ENCODE results near the gene XRCC6.
"Not testable (repeated sequence)": the region's sequence is repeated elsewhere in the genome, so short reads cannot be mapped to it uniquely, and the experiment has no call there.

The XRCC6 gene

DNA sequence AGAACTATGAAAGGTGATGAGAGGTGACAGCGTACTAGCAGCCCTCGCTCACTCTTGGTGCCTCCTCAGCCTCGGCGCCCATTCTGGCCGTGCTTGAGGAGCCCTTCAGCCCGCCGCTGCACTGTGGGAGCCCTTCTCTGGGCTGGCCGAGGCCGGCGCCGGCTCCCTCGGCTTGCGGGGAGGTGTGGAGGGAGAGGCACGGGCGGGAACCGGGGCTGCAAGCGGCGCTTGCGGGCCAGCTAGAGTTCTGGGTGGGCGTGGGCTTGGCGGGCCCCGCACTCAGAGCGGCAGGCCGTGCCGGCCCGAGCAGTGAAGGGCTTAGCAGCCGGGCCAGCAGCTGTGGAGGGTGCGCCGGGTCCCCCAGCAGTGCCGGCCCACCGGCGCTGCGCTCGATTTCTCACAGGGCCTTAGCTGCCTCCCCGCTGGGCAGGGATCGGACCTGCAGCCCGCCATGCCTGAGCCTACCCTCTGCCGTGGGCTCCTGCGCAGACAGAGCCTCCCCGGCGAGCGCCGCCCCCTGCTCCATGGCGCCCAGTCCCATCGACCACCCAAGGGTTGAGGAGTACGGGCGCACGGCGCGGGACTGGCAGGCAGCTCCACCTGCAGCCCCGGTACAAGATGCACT lies 27.6 kb upstream of the XRCC6 start:
- not testable (repeated sequence) for H2AK5ac ChIP-seq (ENCODE audit: low read length); H3K4ac ChIP-seq (ENCODE audit: low read depth, low read length); H2AFZ ChIP-seq (ENCODE audit: insufficient read depth, low read length, poor library complexity); H3K14ac ChIP-seq (ENCODE audit: low read length); H3K9me3 ChIP-seq (ENCODE audit: insufficient read depth, low read depth, low read length); H2BK120ac ChIP-seq (ENCODE audit: insufficient read depth, low read length, poor library complexity); H3K4me3 ChIP-seq (ENCODE audit: low read depth, low read length); H3K79me1 ChIP-seq (ENCODE audit: low read length); H3K23ac ChIP-seq (ENCODE audit: low read length); H3K4me2 ChIP-seq (ENCODE audit: low read length); H3K79me2 ChIP-seq (ENCODE audit: control insufficient read depth, insufficient read depth, low read length, poor library complexity); H3K36me3 ChIP-seq (ENCODE audit: control insufficient read depth in 1 of 2, insufficient read depth in 2 of 2, low read length in 2 of 2); H3K27me3 ChIP-seq (ENCODE audit: insufficient read depth, low read length); H3K9ac ChIP-seq (ENCODE audit: low read length); H3K27ac ChIP-seq (ENCODE audit: low read depth, low read length); H3K4me1 ChIP-seq (ENCODE audit: control insufficient read depth in 1 of 2, insufficient read depth in 2 of 2, low read length in 2 of 2); H4K8ac ChIP-seq (ENCODE audit: low read depth, low read length); H3K18ac ChIP-seq (ENCODE audit: low read length); H2BK5ac ChIP-seq (ENCODE audit: low read depth, low read length, poor library complexity); DNase-seq; H4K12ac ChIP-seq (ENCODE audit: low read depth, low read length); H4K91ac ChIP-seq (ENCODE audit: low read depth, low read length); H2BK12ac ChIP-seq (ENCODE audit: low read length)
- WGBS (ENCODE audit: extremely low coverage, insufficient coverage, insufficient read length), result no CpG with 5 or more reads among the region's 51 CpGs

DNA sequence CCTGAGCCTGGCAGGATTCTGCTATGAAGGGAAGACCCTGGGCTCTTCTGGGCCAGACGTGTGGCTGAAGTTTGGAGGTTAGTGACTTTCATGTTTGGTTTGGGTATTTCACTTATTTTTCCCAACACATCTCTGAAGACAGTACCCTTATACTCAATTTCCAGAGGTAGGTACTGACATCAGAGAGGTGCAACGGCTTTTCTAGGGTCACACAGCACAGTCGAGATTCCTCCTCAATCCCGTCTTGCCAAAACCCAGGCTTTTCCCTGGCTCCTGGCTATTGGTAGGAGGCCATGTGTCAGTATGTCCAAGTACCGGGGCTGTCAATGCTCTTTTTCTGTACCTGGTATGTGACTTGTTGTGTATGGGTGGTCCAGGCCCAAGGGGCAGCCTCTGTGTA lies 25.4 kb upstream of the XRCC6 start:
- DNase-seq, result no peak
- Histone ChIP-seq H3K14ac (ENCODE audit: low read length) (no peak overlapping the region), H4K12ac (ENCODE audit: low read depth, low read length) (no peak overlapping the region), H3K4me1 (ENCODE audit: control insufficient read depth in 1 of 2, insufficient read depth in 2 of 2, low read length in 2 of 2) (no peaks in the 10 kb centered on the region), H2AK5ac (ENCODE audit: low read length) (no peak overlapping the region), H2AFZ (ENCODE audit: insufficient read depth, low read length, poor library complexity) (no peak overlapping the region), H3K27ac (ENCODE audit: low read depth, low read length) (no peak overlapping the region), H4K8ac (ENCODE audit: low read depth, low read length) (no peak overlapping the region), H4K91ac (ENCODE audit: low read depth, low read length) (no peak overlapping the region), H3K4me3 (ENCODE audit: low read depth, low read length) (no peak overlapping the region), H2BK12ac (ENCODE audit: low read length) (no peak overlapping the region), H2BK5ac (ENCODE audit: low read depth, low read length, poor library complexity) (no peak overlapping the region), H3K79me2 (ENCODE audit: control insufficient read depth, insufficient read depth, low read length, poor library complexity) (no peaks in the 10 kb centered on the region), H3K27me3 (ENCODE audit: insufficient read depth, low read length) (no peaks in the 10 kb centered on the region), H3K4ac (ENCODE audit: low read depth, low read length) (no peak overlapping the region), H3K36me3 (ENCODE audit: control insufficient read depth in 1 of 2, insufficient read depth in 2 of 2, low read length in 2 of 2) (peaks cover 5 to 7% of the 10 kb centered on the region in 2 experiments), H3K4me2 (ENCODE audit: low read length) (no peak overlapping the region), H3K9me3 (ENCODE audit: insufficient read depth, low read depth, low read length) (peaks cover 3% of the 10 kb centered on the region), H3K79me1 (ENCODE audit: low read length) (no peaks in the 10 kb centered on the region), H3K9ac (ENCODE audit: low read length) (no peak overlapping the region), H2BK120ac (ENCODE audit: insufficient read depth, low read length, poor library complexity) (no peak overlapping the region), H3K23ac (ENCODE audit: low read length) (no peak overlapping the region), H3K18ac (ENCODE audit: low read length) (no peak overlapping the region)
- no CpG with 5 or more reads among the region's 5 CpGs for WGBS (ENCODE audit: extremely low coverage, insufficient coverage, insufficient read length)

DNA sequence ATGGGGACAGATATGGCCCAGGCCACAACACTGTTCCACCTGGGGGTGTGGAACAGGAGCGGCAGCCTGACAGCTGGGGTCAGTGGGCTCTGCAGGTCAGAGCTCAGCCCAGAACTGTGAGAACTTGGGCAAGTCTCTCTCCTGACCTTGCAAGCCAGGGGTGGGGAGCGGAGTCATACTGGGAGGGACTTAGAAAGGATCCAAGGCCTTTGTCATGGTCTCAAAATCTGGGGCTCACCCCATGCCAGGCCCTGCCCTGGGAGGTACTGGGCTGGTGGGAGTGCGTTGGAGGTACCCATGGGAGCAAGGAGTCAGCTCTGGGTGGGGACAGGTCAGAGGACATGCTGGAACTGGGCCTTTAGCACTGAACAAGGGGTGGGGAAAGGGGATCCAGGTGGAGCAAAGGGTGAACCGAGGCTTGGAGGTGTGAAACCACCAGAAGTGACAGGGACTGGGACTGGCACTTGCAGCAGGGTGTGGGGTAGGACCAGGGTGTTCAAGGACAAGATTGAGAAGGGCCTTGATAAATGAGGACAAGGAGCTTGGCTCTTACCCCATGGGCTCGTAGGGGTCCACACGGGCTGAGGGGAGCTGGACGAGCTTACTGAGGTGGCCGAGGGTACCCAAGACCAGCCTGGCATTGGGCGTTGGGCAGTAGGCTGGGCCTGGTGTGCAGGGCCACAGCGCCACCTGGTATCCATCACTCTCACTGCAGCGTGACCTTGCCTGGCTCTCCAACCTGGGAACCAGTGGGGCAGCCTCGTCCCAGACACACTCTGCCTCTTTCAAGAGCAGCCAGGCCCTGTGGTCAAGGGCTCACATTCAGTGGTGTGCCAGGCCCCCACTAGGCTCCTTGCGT lies 24.1 kb upstream of the XRCC6 start:
- Histone ChIP-seq H3K4me3 (ENCODE audit: low read depth, low read length) (no peak overlapping the region), H3K18ac (ENCODE audit: low read length) (no peak overlapping the region), H3K27ac (ENCODE audit: low read depth, low read length) (no peak overlapping the region), H4K12ac (ENCODE audit: low read depth, low read length) (no peak overlapping the region), H3K27me3 (ENCODE audit: insufficient read depth, low read length) (no peaks in the 10 kb centered on the region), H2BK12ac (ENCODE audit: low read length) (no peak overlapping the region), H2AFZ (ENCODE audit: insufficient read depth, low read length, poor library complexity) (no peak overlapping the region), H3K36me3 (ENCODE audit: control insufficient read depth in 1 of 2, insufficient read depth in 2 of 2, low read length in 2 of 2) (peaks cover 10 to 12% of the 10 kb centered on the region in 2 experiments), H4K8ac (ENCODE audit: low read depth, low read length) (no peak overlapping the region), H2AK5ac (ENCODE audit: low read length) (no peak overlapping the region), H3K9ac (ENCODE audit: low read length) (no peak overlapping the region), H3K79me2 (ENCODE audit: control insufficient read depth, insufficient read depth, low read length, poor library complexity) (no peaks in the 10 kb centered on the region), H3K4me1 (ENCODE audit: control insufficient read depth in 1 of 2, insufficient read depth in 2 of 2, low read length in 2 of 2) (no peaks in the 10 kb centered on the region), H4K91ac (ENCODE audit: low read depth, low read length) (no peak overlapping the region), H3K9me3 (ENCODE audit: insufficient read depth, low read depth, low read length) (peaks cover 3% of the 10 kb centered on the region), H3K4ac (ENCODE audit: low read depth, low read length) (no peak overlapping the region), H3K79me1 (ENCODE audit: low read length) (no peaks in the 10 kb centered on the region), H3K23ac (ENCODE audit: low read length) (no peak overlapping the region), H2BK5ac (ENCODE audit: low read depth, low read length, poor library complexity) (no peak overlapping the region), H2BK120ac (ENCODE audit: insufficient read depth, low read length, poor library complexity) (no peak overlapping the region), H3K14ac (ENCODE audit: low read length) (no peak overlapping the region), H3K4me2 (ENCODE audit: low read length) (no peak overlapping the region)
- WGBS (ENCODE audit: extremely low coverage, insufficient coverage, insufficient read length), result no CpG with 5 or more reads among the region's 13 CpGs
- DNase-seq, result peak; percentile 16 to 47

DNA sequence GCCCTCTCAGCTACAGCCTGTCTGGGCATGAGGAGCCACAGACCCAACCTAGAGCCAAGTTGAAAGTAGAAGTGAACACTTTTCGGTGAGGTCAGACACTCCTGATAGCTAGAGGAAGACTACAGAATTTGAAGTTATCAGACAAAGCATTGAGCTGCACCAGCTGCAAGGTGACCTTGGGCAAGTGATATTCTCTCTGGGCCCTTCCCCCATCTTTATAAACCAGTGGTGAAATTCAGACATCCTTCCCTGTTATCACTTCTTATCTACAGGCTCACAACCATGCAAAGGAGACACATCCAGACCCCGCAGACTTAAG lies 23.5 kb upstream of the XRCC6 start:
- Histone ChIP-seq H2AFZ (ENCODE audit: insufficient read depth, low read length, poor library complexity) (no peak overlapping the region), H3K9ac (ENCODE audit: low read length) (no peak overlapping the region), H3K18ac (ENCODE audit: low read length) (no peak overlapping the region), H3K27ac (ENCODE audit: low read depth, low read length) (no peak overlapping the region), H3K4me1 (ENCODE audit: control insufficient read depth in 1 of 2, insufficient read depth in 2 of 2, low read length in 2 of 2) (no peaks in the 10 kb centered on the region), H3K14ac (ENCODE audit: low read length) (no peak overlapping the region), H3K27me3 (ENCODE audit: insufficient read depth, low read length) (no peaks in the 10 kb centered on the region), H3K36me3 (ENCODE audit: control insufficient read depth in 1 of 2, insufficient read depth in 2 of 2, low read length in 2 of 2) (peaks cover 13 to 16% of the 10 kb centered on the region in 2 experiments), H3K79me1 (ENCODE audit: low read length) (no peaks in the 10 kb centered on the region), H3K79me2 (ENCODE audit: control insufficient read depth, insufficient read depth, low read length, poor library complexity) (no peaks in the 10 kb centered on the region), H4K8ac (ENCODE audit: low read depth, low read length) (no peak overlapping the region), H3K4me2 (ENCODE audit: low read length) (no peak overlapping the region), H4K12ac (ENCODE audit: low read depth, low read length) (no peak overlapping the region), H2BK5ac (ENCODE audit: low read depth, low read length, poor library complexity) (no peak overlapping the region), H4K91ac (ENCODE audit: low read depth, low read length) (no peak overlapping the region), H3K4ac (ENCODE audit: low read depth, low read length) (no peak overlapping the region), H2BK120ac (ENCODE audit: insufficient read depth, low read length, poor library complexity) (no peak overlapping the region), H3K9me3 (ENCODE audit: insufficient read depth, low read depth, low read length) (peaks cover 3% of the 10 kb centered on the region), H2BK12ac (ENCODE audit: low read length) (no peak overlapping the region), H3K23ac (ENCODE audit: low read length) (no peak overlapping the region), H2AK5ac (ENCODE audit: low read length) (no peak overlapping the region), H3K4me3 (ENCODE audit: low read depth, low read length) (no peak overlapping the region)
- WGBS (ENCODE audit: extremely low coverage, insufficient coverage, insufficient read length), result no CpG with 5 or more reads among the region's 2 CpGs
- DNase-seq, result no peak
